Stomach (tissue), 4 donors: Measurements from ENCODE around the gene FNDC1.

Source experiments
- CTCF ChIP-seq, 7 experiments: fragments of 450-650 bp in 4 of 7; fragments of 200-600 bp in 3 of 7; sonication (generic) in 3 of 7; IDR thresholded peaks; one replicate each; pipeline ENCODE4 v1.5.1; 2016 to 2019; ENCODE audit warnings: antibody characterized with exemption in 7 of 7, control low read depth in 2 of 7, mild to moderate bottlenecking in 1 of 7
- POLR2A ChIP-seq, 4 donors: fragments of 450-650 bp; IDR thresholded peaks; one replicate each; pipeline ENCODE4 v1.6.1; 2016; ENCODE audit warnings: antibody characterized with exemption in 4 of 4, control low read depth in 2 of 4, mild to moderate bottlenecking in 1 of 4, moderate library complexity in 1 of 4
- POLR2AphosphoS5 ChIP-seq, 3 donors: sonication (generic); formaldehyde crosslinking; IDR thresholded peaks; one replicate each; pipeline ENCODE4 v1.6.1; 2016; ENCODE audit warnings: antibody characterized with exemption in 3 of 3

- no peak for TF ChIP-seq CTCF (IDR thresholded peaks at IDR 0.05)
- no peak for TF ChIP-seq POLR2AphosphoS5 (IDR thresholded peaks at IDR 0.05)
- TF ChIP-seq POLR2A (IDR thresholded peaks at IDR 0.05), result no peak
Observed at GRCh38 chr6:159119791-159120190, 49.4 kb upstream of the FNDC1 start.
